Effector memory CD4-positive, alpha-beta T cell (primary cell): Measurements from ENCODE around the gene CCDC146.

Experiments
- DNase-seq, 3 donors: peaks; one replicate each; pipeline ENCODE4 v3.0.0-alpha.2; 2020
- H3K27ac ChIP-seq: 2 replicates; pipeline ENCODE4 v1.7.0; 2013; ENCODE audit warnings: mild to moderate bottlenecking, low read length, moderate library complexity; ENCODE audit not compliant: insufficient read depth, poor library complexity, severe bottlenecking
- H3K27me3 ChIP-seq: replicated peaks from 2 replicates; pipeline ENCODE4 v1.7.0; 2013; ENCODE audit warnings: mild to moderate bottlenecking, low read length; ENCODE audit not compliant: insufficient read depth, control insufficient read depth, poor library complexity, severe bottlenecking
- H3K36me3 ChIP-seq: 2 replicates; pipeline ENCODE4 v1.7.0; 2013; ENCODE audit warnings: mild to moderate bottlenecking, low read length, moderate library complexity; ENCODE audit not compliant: control insufficient read depth, insufficient read depth
- H3K4me1 ChIP-seq: 2 replicates; pipeline ENCODE4 v1.7.0; 2013; ENCODE audit warnings: low read length, mild to moderate bottlenecking; ENCODE audit not compliant: control insufficient read depth, insufficient read depth, poor library complexity, severe bottlenecking
- H3K4me3 ChIP-seq: 2 replicates; pipeline ENCODE4 v1.7.0; 2013; ENCODE audit warnings: low read length, low read depth, mild to moderate bottlenecking; ENCODE audit not compliant: insufficient read depth, poor library complexity, severe bottlenecking
- H3K9me3 ChIP-seq: 2 replicates; pipeline ENCODE4 v1.7.0; 2013; ENCODE audit warnings: mild to moderate bottlenecking, low read length, moderate library complexity; ENCODE audit not compliant: control insufficient read depth

CCDC146 gene

GRCh38 chr7:77308792-77309191 lies 186.4 kb downstream of the CCDC146 start:
- H3K27ac ChIP-seq = no peak overlapping the region
- no peaks in the 10 kb centered on the region for H3K9me3 ChIP-seq
- no peak overlapping the region for H3K4me3 ChIP-seq
- no peaks in the 10 kb centered on the region for H3K27me3 ChIP-seq
- H3K4me1 ChIP-seq = no peaks in the 10 kb centered on the region
- no peak for DNase-seq
- H3K36me3 ChIP-seq = peaks cover 2% of the 10 kb centered on the region

GRCh38 chr7:77309714-77310220 lies 187.4 kb downstream of the CCDC146 start:
- Histone ChIP-seq H3K27ac (no peak overlapping the region), H3K27me3 (no peaks in the 10 kb centered on the region), H3K4me1 (no peaks in the 10 kb centered on the region), H3K9me3 (no peaks in the 10 kb centered on the region), H3K36me3 (peaks cover 8% of the 10 kb centered on the region), H3K4me3 (no peak overlapping the region)
- no peak for DNase-seq

GRCh38 chr7:77310982-77311381 lies 188.6 kb downstream of the CCDC146 start:
- Histone ChIP-seq H3K27ac (no peak overlapping the region), H3K4me3 (no peak overlapping the region), H3K4me1 (no peaks in the 10 kb centered on the region), H3K9me3 (no peaks in the 10 kb centered on the region), H3K27me3 (no peaks in the 10 kb centered on the region), H3K36me3 (peaks cover 8% of the 10 kb centered on the region)
- DNase-seq = no peak

DNA sequence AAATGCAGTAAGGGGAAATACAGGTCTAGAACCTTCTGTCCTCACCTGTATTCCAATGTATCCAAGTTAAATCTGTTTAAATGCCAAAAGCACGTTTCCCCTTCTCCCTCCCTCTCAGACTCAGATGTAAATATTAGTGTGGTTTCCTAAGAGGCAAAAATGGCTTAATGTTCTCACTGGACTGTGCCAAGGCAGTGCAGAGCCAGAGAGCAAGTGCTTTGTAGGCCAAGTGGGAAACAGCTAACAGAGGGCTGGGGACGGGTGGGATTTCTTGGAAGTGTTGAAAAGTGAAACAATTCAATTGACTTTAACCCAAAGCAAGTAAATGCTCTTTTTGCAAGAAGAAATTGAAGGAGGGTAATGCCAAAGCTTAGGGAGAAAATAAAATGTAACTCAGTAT lies 190.7 kb downstream of the CCDC146 start:
- Histone ChIP-seq H3K9me3 (no peaks in the 10 kb centered on the region), H3K4me3 (no peak overlapping the region), H3K27me3 (no peaks in the 10 kb centered on the region), H3K27ac (no peak overlapping the region), H3K36me3 (peaks cover 8% of the 10 kb centered on the region), H3K4me1 (no peaks in the 10 kb centered on the region)
- no peak for DNase-seq

- Histone ChIP-seq H3K27me3 (no peaks in the 10 kb centered on the region), H3K9me3 (no peaks in the 10 kb centered on the region), H3K36me3 (peaks cover 8% of the 10 kb centered on the region), H3K27ac (no peak overlapping the region), H3K4me1 (no peaks in the 10 kb centered on the region), H3K4me3 (no peak overlapping the region)
- DNase-seq = no peak
These were observed 191.6 kb downstream of the CCDC146 start for GRCh38 chr7:77313876-77314480.

DNA sequence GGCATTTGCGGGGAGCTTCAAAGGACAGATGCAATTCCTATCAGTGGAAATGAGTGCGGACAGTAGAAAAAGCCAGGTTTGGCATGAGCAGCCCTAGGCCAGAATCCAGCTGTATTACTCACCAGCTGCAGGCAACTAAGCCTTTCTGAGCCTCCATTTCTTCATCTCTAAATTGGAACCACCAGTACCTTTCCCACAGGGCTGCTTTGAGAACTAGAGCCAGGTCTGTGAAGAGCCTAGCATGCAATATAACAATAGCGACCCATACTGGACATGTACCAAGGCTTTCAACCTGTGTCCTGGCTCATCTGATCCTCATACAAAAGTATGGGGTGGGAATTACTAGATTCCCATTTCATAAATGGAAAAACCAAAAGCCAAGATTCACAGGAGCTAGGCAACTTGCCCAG lies 192.8 kb downstream of the CCDC146 start:
- Histone ChIP-seq H3K27me3 (no peaks in the 10 kb centered on the region), H3K36me3 (peaks cover 8% of the 10 kb centered on the region)

GRCh38 chr7:77316219-77316978 lies 194.0 kb downstream of the CCDC146 start:
- H3K27ac ChIP-seq = no peak overlapping the region
- no peak for DNase-seq
- no peaks in the 10 kb centered on the region for H3K4me1 ChIP-seq
- no peaks in the 10 kb centered on the region for H3K9me3 ChIP-seq
- H3K27me3 ChIP-seq = no peaks in the 10 kb centered on the region
- no peak overlapping the region for H3K4me3 ChIP-seq
- H3K36me3 ChIP-seq = peaks cover 11% of the 10 kb centered on the region

More for the DNA sequence above, 192.8 kb downstream of the CCDC146 start:
- Histone ChIP-seq H3K4me3 (no peak overlapping the region), H3K27ac (no peak overlapping the region), H3K9me3 (no peaks in the 10 kb centered on the region), H3K4me1 (no peaks in the 10 kb centered on the region)
- DNase-seq = no peak

DNA sequence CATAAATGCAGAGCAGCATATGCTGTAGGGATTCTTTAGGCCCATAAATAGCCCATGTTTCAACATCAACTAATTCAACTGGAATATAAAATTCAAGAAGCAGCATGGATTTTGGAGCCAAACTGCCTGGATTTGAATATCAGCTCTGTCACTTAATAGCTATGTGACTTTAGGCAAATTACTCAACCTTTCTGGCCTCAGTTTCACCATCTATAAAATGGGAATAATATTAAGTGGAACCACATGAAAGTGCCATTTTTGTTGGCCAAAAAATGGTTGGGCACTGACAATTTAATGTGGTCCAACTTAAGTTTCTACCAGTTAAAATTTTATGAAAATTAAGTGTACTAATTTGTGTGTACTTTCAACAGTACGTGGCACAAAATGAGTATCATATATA lies 195.6 kb downstream of the CCDC146 start:
- no peaks in the 10 kb centered on the region for H3K4me1 ChIP-seq
- H3K9me3 ChIP-seq = no peaks in the 10 kb centered on the region
- DNase-seq = no peak
- H3K4me3 ChIP-seq = no peak overlapping the region
- no peak overlapping the region for H3K27ac ChIP-seq
- H3K36me3 ChIP-seq = peaks cover 11% of the 10 kb centered on the region
- no peaks in the 10 kb centered on the region for H3K27me3 ChIP-seq

- no peaks in the 10 kb centered on the region for H3K4me1 ChIP-seq
- H3K36me3 ChIP-seq = peaks cover 3% of the 10 kb centered on the region
- no peaks in the 10 kb centered on the region for H3K9me3 ChIP-seq
- no peaks in the 10 kb centered on the region for H3K27me3 ChIP-seq
- no peak overlapping the region for H3K4me3 ChIP-seq
- H3K27ac ChIP-seq = no peak overlapping the region
- no peak for DNase-seq
These were observed 197.7 kb downstream of the CCDC146 start for GRCh38 chr7:77320137-77320536.

DNA sequence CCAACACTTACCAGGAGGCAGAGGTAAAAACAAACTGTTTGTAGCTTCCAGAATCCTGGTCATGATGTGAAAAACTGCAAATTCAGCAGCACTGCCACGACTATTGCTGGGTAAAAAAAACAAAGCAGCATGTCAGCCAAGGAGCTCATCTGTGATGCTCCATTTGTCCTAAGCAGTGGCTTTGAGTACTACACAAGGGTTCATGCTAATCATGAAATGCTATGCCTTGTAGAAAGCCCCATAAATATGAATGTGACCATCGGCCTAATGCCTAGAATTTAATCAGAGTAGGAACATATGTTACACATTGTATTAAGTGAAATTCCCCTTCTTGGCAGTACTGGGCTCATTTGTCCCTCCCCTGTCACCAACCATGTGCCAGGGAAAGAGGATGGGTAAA lies 198.3 kb downstream of the CCDC146 start:
- peaks cover 3% of the 10 kb centered on the region for H3K36me3 ChIP-seq
- DNase-seq = no peak
- H3K4me1 ChIP-seq = no peaks in the 10 kb centered on the region
- H3K27me3 ChIP-seq = no peaks in the 10 kb centered on the region
- no peak overlapping the region for H3K4me3 ChIP-seq
- no peaks in the 10 kb centered on the region for H3K9me3 ChIP-seq
- no peak overlapping the region for H3K27ac ChIP-seq
